ENCODE results near the gene STK25.

The STK25 gene

GRCh38 chr2:241514986-241515737 is 6.8 kb upstream of the STK25 start (continued):
- TF ChIP-seq PATZ1 (CRISPR knock-in tag; IDR thresholded peaks at IDR 0.05; ENCODE audit: borderline replicate concordance): no peak
- no peak for TF ChIP-seq ZFP3 (CRISPR knock-in tag; IDR thresholded peaks at IDR 0.05)
- TF ChIP-seq ZNF70 (CRISPR knock-in tag; IDR thresholded peaks at IDR 0.05): no peak
- no peak for TF ChIP-seq GLIS3 (CRISPR knock-in tag; IDR thresholded peaks at IDR 0.05)

- ATAC-seq: no peak
- TF ChIP-seq ZC3H10 (CRISPR knock-in tag; IDR thresholded peaks at IDR 0.05): no peak
- TF ChIP-seq TSHZ2 (CRISPR knock-in tag; IDR thresholded peaks at IDR 0.05): no peak
- TF ChIP-seq ZFP30 (CRISPR knock-in tag; IDR thresholded peaks at IDR 0.05): no peak
- TF ChIP-seq POU6F1 (CRISPR knock-in tag; IDR thresholded peaks at IDR 0.05; ENCODE audit: borderline replicate concordance, low read depth): no peak
Measured at GRCh38 chr2:241514553-241514952, 6.2 kb upstream of the STK25 start.

- no peak for ATAC-seq
- TF ChIP-seq ZFP3 (CRISPR knock-in tag; IDR thresholded peaks at IDR 0.05) (no peak), ZNF565 (CRISPR knock-in tag; conservative IDR thresholded peaks at IDR 0.05; ENCODE audit: low read depth) (no peak), TOX (CRISPR knock-in tag; IDR thresholded peaks at IDR 0.05; ENCODE audit: borderline replicate concordance) (no peak), BACH2 (CRISPR knock-in tag; IDR thresholded peaks at IDR 0.05; ENCODE audit: borderline replicate concordance) (no peak), GLIS3 (CRISPR knock-in tag; IDR thresholded peaks at IDR 0.05) (no peak), TCF4 (CRISPR knock-in tag; IDR thresholded peaks at IDR 0.05; ENCODE audit: borderline replicate concordance) (no peak), POU6F1 (CRISPR knock-in tag; IDR thresholded peaks at IDR 0.05; ENCODE audit: borderline replicate concordance, low read depth) (no peak)
Measured at GRCh38 chr2:241511091-241511741, 2.8 kb upstream of the STK25 start.

GRCh38 chr2:241509155-241509784 is 886 bp upstream of the STK25 start:
- no peak for ATAC-seq
- TF ChIP-seq ZNF8 (CRISPR knock-in tag; IDR thresholded peaks at IDR 0.05) (no peak), TSHZ2 (CRISPR knock-in tag; IDR thresholded peaks at IDR 0.05) (no peak), ZNF70 (CRISPR knock-in tag; IDR thresholded peaks at IDR 0.05) (no peak)
